Activated CD4-positive, CD25-positive, alpha-beta regulatory T cell (primary cell): Measurements from ENCODE around the gene CLTB.
"Not testable (repeated sequence)": the region's sequence is repeated elsewhere in the genome, so short reads cannot be mapped to it uniquely, and the experiment has no call there.

Experiments used
- DNase-seq, 4 experiments: peaks; one replicate each; lab custom pipeline; 2025; lab: John Stamatoyannopoulos, UW

Gene CLTB

DNA sequence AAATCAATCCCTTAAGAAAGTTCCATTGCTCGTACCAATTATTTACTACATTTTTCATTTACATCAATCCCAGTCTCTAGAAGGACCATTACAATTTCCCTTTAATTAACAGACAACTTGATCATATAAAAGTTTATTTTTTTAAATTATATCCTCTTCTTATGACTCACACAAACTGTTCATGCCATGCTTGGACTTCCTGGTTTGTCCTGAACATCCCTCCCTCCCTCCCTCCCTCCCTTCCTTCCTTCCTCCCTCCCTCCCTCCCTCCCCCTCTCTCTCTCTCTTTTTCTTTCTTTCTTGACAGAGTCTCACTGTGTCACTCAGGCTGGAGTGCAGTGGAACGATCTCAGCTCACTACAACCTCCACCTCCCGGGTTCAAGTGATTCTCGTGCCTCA lies 11.6 kb upstream of the CLTB start:
- DNase-seq = no peak

DNA sequence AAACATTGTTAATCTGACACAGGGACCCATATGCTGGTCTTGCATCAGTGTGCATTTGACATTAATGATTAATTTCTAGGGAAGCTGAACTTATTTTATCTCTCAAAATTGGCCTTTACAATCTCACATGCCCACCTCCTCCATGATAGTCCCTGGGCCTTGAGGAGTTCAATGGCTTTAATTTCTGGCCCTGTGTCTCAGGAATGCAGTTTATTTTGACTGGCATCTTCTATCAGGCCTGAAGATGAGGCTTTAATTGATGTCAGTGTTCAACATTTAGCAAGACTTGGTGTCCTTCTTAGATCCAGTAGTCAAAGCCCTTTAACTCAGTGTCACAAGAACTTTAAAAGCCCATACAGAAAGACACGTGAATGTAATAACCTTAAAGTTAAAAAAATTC lies 10.5 kb upstream of the CLTB start:
- DNase-seq = no peak

DNA sequence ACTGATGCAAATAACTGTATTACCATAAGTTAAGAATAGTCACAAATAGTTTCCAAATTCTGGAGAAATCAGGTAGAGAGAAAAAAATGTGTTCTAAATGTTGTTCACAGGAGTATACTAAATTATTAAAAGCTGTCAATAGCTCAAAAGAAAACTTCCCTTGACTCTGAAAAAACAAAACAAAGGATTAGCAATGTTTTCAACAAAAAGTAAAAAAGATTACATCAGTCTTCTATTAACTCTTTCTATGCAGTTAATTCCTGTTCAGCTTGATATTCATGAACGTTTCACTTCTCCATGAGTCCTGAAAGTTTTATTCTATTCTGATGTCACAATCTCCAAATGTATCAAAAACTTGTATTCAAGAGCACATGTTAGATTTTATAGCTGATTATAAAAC lies 9.5 kb upstream of the CLTB start:
- DNase-seq = no peak

DNA sequence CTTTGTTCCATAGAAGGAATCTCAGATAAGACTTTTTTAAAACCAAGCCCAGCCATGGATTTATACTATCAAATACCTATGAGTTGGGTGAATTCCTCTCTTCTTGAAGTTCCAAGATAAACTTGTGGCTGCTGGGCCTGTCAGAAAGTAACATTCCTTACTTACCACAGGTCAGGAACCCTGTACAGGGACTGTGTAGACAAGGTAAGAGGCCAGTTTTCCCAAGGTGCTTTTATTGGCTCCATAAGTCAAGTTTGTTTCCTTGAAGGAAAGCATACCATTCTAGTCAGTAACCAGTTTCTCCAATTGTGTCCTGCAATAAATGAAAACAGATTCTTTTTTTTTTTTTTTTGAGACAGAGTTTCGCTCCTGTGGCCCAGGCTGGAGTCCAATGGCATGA lies 8.8 kb upstream of the CLTB start:
- DNase-seq = no peak

DNA sequence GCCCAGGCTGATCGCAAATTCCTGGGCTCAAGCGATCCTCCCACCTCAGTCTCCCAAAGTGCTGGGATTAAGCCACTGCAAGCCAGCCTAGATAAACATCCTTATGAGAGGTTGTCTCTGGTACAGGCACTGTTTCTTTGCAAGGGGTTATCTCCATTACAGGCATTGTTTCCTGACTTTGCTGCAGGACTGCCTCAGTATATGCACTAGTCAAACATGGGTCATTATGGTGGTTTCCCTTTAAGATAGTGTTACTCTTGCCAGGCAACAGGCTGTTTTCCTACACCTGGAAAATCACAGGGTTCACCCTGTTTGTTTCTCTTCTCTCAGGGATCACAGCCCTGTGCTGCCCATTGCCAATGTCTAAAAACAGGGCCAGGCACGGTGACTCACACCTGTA lies 7.8 kb upstream of the CLTB start:
- DNase-seq = no peak

DNA sequence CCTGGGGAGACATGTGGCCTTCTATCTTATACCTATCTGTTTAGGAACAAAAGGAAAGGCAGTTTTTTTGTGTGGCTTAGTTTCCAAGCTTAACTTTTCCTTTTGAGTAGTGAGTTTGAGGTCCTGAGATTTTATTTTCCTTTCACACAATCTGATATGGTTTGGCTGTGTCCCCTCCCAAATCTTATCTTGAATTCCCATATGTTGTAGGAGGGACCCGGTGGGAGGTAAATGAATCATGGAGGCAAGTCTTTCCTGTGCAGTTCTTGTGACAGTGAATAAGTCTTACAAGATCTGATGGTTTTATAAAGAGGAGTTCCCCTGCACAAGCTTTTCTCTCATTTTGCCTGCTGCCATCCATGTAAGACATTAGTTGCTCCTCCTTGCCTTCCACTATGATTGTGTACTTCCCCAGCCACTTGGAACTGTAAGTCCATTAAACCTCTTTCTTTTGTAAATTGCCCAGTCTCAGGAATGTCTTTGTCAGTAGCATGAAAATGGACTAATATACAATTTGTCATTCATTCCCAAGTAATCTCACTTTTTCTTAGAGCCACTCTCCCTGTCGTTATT lies 4.7 kb upstream of the CLTB start:
- no peak for DNase-seq

DNA sequence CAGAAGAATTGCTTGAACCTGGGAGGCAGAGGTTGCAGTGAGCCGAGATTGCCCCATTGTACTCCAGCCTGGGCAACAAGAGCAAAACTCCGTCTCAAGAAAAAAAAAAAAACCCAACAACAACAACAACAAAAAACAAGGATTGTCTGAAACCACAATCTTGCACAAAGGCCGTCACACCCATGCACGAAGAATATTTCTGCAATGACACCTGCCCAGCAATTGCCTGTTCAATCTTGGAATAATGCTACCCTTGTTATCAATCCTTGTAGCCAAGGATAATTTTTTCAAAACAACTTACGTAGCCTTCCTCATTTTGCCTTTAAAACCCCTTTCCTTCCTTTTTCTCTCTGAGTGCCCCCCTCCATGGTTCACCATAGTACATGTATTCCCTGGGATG lies 3.7 kb upstream of the CLTB start:
- DNase-seq = no peak

DNA sequence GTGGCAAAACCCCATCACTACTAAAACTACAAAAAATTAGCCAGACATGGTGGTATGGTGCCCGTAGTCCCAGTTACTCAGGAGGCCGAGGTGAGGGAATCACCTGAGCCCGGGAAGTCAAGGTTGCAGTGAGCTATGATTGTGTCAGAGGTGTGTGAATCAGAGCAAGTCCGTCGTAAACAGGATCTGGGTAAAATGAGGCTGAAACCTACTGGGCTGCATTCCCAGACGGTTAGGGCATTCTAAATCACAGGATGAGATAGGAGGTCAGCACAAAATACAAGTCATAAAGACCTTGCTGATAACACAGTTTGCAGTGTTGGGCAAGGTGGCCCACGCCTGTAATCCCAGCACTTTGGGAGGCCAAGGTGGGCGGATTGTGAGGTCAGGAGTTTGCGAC lies 1.9 kb upstream of the CLTB start:
- DNase-seq = no peak

DNA sequence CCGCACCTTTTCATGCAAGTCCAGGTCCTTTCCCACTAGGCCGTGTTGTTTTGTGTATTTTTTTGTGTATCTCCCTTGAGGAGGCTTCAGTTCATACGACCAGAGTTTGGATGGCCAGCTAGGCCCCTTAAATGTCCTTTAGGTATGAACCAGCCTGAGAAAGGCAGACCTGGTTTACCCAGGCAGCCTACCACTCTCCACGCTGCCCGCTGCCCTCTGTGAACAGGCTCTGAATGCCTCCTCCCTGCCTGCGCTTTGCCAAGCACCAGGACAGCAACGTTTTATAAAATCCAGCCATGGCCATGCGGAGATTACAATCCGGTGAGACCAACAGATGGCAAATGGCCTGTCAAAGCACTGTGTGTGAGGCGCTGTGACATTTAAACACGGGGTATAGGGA lies 626 bp upstream of the CLTB start:
- no peak for DNase-seq

DNA sequence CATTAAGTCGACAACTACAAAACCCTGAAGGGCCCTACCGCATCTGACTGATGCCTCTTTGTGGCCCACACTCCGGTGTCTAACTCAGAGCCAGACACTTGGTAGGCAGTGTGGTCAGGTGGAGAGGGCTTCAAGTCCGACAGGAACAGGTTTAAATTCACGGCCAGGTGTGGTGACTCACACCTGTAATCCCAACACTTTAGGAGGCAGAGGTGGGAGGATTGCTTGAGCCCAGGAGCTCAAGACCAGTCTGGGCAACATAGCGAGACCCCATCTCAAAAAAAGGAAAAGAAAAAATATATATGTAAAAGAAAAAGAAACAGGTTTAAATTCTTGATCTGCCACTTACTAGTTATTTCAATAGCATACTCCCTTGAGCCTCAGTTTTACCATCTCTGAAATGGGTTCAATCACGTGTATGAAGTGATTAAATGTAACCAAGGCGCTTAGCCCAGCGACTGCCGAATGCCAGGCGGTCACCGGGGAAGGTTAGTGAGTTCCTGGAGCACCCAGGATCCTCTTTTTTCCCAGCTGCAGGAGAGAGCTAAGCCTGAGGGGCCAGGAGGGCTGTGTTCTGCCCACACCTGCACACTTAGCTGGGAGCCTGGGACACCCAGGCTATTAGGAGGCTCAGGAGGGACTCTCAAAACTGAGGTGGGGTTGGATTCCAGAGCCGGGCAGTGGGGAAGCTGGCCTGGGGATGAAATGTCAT lies 943 bp downstream of the CLTB start:
- no peak for DNase-seq

DNA sequence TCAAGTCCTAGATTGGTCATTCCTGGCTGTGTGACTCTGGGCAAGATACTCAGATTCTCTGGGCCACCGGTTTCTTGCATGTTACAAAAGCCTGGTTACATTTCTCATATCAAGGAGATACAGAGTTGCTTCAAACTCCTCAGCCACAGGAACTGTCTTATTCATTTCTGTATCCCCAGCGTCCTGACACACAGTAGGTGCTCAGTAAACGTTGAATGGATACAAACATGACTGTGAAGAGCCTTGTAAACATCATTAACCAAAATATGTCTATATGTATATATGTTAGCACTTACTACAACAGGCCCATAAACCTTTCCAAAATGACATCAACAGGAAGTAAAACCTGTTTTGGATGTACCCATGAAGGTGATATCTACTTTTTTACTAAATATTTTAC lies 1.6 kb downstream of the CLTB start:
- DNase-seq = no peak

DNA sequence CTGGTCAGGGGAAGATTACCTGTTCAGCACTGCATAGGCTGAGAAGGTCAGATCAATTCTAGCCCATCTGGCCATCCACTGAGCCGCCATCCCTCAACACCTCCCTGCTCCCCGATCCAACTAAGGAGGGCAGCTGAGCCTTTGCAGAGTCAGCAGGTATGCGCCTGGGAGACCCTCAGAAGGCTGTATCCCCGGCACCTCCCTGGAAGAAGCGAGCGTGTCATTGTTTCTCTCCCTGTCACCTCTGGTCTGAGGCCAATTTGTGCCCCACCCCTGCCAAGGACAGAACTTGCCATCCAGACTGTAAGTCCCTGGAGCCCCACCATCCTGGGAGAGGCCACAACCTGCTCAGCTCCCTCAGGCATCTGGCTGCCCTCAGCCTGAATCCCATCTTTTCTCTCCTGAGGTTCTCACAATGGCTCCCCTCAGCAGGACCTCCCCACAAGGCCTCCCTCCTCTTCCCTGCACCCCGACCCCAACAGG lies 2.6 kb downstream of the CLTB start:
- DNase-seq = no peak

DNA sequence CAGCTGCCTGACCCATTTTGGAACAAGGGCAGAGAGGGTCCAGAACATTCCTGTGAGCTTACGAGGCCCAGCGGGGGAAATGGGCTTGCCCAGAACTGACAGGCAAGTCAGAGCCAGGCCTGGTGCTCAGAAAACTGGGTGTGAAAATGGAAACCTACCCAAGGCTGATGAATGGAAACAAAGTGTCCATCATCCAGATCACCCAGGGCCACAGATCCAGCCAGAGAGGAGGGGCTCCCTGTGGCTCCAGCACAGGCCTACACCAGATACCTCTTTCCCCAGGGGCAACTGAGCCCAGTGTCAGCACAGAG lies 3.1 kb downstream of the CLTB start:
- no peak for DNase-seq

DNA sequence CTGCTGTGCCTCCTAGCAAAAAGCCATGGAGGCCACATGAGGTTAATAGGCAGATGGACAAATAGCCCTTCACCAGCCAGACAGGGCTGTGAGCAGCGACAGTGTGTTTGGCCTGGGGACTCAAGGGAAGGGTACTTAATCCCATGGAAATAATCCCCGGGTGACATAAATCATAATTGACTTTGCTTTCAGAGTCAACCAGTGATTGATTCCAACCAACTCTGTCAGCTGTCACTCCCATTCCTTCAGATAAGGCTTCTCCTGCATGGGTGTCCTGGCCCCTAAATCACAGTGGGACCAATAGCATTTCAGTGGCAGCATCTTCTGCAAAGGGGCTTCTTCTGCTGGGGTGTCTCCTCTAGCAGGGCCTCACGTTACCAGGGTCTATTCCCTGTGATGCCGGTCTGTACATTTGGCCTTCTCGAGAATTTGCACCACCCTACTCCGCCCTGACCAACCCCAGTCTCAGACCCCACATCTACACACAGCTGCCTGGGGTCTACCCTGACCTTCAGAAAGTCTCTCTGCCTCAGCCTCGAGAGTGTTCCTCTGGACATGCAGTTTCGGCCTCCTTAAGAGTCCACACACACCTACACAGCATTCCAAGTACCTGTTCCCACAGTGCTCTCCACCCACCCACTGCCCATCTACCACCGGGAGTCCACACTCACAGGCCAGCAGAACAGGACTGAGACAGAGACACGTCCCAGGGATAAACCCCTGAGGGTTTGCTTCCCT lies 3.7 kb downstream of the CLTB start:
- no peak for DNase-seq

DNA sequence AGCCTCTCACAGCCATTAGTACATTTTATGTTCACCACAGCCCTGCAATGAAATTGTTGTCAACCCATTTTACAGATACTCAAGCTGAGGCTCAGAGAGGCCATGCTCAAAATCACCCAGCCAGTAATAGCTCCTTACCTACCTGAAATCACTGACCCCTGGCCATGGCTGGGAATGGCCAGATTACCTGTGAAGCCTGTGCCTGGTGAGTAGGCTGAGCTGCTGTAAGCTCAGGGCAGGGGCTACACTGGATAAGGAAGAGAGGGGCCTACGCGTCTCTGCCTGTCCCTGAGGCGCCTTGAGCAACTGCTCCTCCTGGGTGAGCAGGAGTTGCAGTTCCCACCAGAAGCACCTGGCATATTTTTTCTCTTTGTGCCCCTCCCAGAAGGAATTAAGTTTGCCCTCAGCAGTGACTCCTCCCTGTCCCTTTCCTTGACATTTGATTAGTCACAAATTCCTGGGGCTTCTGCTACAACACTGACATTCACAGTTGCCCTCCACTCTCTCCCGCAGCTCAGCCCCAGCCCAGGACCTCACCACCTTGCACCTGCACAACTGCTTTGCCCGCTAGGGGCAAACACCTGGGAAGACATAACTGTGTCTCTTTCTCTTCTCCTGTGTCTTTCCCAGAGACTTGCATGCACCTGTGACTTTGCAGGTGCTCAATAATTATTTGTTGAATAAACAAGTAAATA lies 5.7 kb downstream of the CLTB start:
- DNase-seq = no peak

DNA sequence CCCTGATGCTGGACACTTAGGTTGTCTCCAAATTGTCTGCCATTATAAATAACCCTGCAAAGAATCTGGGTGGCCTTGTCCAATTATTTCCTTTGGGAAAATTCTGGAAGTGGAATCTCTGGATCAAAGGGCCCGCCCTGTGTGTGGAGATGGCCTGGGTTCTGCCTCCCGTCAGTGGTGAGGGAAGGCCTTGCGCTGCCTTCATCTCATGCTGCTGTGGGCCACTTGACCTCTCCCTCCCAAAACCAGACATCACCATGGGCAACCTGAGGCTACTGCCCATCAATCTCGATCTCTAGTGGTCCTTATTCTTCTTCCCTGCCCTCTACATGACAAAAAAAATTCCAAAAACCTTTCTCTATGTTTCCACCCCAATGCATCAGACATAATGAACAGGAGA lies 6.6 kb downstream of the CLTB start:
- DNase-seq = no peak

DNA sequence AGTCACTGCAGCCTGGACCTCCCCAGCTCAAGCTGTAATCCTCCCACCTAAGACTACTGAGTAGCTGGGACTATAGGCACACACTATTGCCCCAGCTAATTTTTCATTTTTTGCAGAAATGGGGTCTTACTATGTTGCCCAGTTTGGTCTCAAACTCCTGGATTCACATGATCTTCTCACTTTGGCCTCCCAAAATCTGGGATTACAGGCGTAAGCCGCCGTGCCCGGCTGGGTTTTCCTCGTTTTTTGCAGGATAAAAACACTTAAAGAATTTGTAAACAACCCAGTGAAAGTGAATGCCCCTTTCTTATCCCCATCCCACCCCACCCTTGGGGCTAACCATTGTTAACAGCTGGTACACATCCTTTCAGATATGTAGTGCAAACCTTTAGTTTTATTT lies 7.7 kb downstream of the CLTB start:
- DNase-seq = no peak

DNA sequence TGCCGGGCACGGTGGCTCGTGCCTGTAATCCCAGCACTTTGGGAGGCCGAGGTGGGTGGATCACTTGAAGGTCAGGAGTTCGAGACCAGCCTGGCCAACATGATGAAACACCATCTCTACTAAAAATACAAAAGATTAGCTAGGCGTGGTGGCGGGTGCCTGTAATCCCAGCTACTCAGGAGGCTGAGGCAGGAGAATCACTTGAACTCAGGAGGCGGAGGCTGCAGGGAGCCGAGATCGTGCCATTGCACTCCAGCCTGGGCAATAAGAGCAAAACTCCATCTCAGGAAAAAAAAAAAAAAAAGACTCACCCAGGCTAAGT lies 8.1 kb downstream of the CLTB start:
- DNase-seq = not testable (repeated sequence)

DNA sequence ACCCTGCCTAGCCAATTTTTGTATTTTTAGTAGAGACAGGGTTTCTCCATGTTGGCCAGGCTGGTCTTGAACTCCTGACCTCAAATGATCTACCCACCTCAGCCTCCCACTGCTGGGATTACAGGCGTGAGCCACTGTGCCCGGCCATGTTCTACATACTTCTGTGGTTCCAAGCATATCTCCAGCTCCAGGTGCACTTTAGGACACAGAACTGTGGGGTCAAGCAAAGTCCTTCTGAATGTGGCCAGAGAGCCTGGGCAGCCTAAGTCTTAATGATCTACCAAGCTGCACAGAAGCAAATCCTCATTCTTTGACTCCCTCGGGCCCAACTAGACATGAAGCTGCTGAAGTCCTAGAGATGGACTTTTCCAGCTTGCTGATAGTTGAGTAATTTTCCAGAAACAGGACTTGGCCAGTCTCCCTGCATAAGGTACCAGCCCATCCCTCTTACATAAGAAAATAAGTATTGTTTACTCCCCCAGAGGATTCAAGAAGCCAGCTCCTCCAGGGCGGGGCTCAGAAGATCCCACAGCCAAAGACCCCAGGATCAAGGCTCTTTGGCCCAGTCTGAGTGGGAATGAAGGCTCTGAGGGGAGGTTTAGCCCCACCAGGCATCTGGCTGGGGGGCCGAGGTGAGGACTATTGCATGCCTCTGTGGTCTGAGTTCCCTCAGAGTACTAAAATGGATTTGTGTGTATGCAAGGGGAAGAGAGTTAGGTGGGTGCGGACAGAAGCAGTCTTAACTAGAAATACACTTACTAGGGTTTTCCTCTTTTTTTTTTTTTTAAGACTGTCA lies 8.7 kb downstream of the CLTB start:
- no peak for DNase-seq

DNA sequence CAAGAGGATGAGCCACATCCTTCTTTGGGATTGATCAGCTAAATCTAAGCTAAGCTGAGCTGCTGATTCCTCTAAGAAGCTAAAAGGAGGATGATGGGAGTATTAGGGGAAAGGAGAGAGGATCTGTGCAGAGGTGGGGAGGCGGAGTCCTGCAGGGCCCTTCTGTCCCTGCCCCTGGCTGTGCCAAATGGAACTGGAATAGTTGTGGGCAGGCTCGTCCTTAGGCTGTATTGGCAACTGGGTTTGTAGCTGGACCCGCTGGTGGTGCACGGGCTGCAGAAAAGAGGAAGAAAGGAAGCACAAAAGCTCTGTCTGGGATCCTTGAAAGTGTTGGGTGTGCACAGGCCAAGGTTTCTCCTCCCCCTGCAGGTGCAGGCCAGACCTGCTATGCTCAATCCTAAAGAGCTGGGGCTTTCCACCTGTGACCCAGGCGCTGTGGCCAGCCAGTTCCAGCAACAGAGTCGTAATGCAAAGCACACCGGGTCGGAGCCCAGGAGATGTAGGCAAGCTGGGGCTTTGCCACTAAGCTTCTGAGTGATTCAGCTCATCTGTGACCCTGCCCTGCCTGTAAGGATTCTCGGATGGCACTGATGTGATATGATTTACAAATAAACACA lies 9.8 kb downstream of the CLTB start:
- no peak for DNase-seq

DNA sequence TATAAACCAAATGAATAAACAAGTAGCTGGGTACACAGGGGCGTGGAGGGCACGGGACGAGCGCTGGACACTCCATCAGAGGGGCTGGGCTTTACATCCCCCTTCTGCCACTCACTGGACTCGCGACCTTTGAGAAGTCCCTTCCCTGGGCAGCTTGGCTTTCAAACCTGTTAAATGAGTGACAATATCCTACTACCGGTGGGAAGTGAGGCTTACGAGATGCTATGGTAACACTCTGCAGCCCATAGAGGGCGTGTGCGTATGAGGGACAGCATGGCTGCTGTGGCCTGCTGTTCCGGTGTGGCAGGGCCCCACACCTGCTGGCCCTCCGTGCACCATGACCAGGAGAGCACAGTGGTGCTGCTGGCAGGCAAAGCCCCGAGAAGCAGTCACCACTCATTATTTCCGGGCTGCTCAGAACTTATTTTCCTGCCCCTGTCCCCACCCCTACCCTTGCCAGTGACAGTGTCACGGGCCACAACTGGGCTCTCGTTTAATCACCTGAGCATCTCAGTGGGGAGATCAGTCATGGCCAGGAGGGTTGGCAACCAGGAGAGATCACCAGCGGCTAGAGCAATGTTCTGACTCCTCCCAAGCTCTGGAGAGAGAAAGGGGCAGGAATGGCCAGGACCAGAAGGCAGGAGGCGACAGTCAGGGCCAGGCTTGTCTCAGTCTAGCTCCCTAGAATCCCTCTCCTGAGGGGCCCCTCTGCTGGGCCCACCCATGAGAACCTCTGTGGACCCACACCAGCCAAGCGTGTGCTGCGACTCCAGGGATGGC lies 10.5 kb downstream of the CLTB start:
- DNase-seq = no peak
